K562 (cell line): Measurements from ENCODE around the gene STMP1. TPM values are rescaled to one million over a fixed set of nuclear protein-coding genes. Genes with fewer than 3 reads are reported as not detected.

Experiments used
- ATAC-seq: fragments of 200-7000 bp; cut with Tn5 transposase; 3 replicates; pipeline ENCODE4 v1.9.1; 2020; ENCODE audit warnings: moderate library complexity
- BruUV-seq: library from RNA; stranded (reverse); fragments of 400-500 nt; replicated peaks from 2 replicates; lab custom pipeline; 2021; lab: Mats Ljungman, UMichigan
- CTCF ChIA-PET: fragments of 300-600 bp; formaldehyde crosslinking; extraction: SDS; loops from one replicate; lab custom pipeline; 2021; ENCODE audit warnings: low intra/inter-chr PET ratio; lab: Yijun Ruan, JAX
- POLR2A ChIA-PET: fragments of 300-600, 350-650 bp; sonication (Branson Sonifier 250); formaldehyde crosslinking; extraction: SDS; loops from one replicate; lab custom pipeline; 2021; ENCODE audit warnings: antibody characterized with exemption, inconsistent platforms; lab: Yijun Ruan, JAX
- DNase-seq, 4 experiments: peaks; one replicate each; pipeline versions ENCODE4 v3.0.0 to v3.0.0-alpha.2; 2011 to 2018; ENCODE audit warnings: low spot score in 3 of 4, mixed read lengths in 3 of 4; ENCODE audit errors: extremely low read depth in 1 of 4
- FAIRE-seq: peaks from 2 replicates; lab custom pipeline; 2011; peaks lifted over from hg19 to GRCh38; lab: Jason Lieb, UNC
- H2AFZ ChIP-seq: 2 replicates; pipeline ENCODE4 v1.6.0; 2011; ENCODE audit warnings: low read depth, low read length, control low read depth, inconsistent platforms
- H3K27ac ChIP-seq: fragments of 200-600 bp; 3 replicates; pipeline ENCODE4 v1.8.0; 2011; ENCODE audit warnings: low read depth, mild to moderate bottlenecking, control low read depth, inconsistent platforms, low read length, moderate library complexity, mixed read lengths; ENCODE audit errors: extremely low read depth
- H3K27me3 ChIP-seq, 2 experiments: fragments of 300-600 bp in 1 of 2; 2 replicates in 1 of 2; 3 replicates in 1 of 2; pipeline versions ENCODE4 v1.6.0 to v1.8.0; 2011; ENCODE audit warnings: inconsistent platforms in 2 of 2, low read length in 2 of 2, mild to moderate bottlenecking in 1 of 2, mixed read lengths in 1 of 2, moderate library complexity in 1 of 2; ENCODE audit not compliant: control insufficient read depth in 2 of 2, insufficient read depth in 2 of 2
- H3K36me3 ChIP-seq: fragments of 300-600 bp; 3 replicates; pipeline ENCODE4 v1.8.0; 2011; ENCODE audit warnings: mild to moderate bottlenecking, low read length, inconsistent platforms; ENCODE audit not compliant: control insufficient read depth, insufficient read depth
- H3K4me1 ChIP-seq, 2 experiments: fragments of 200-600 bp in 1 of 2; replicated peaks in 1 of 2; 2 replicates in 1 of 2; 3 replicates in 1 of 2; pipeline versions ENCODE4 v1.5.1 to v1.8.0; 2011; ENCODE audit warnings: inconsistent platforms in 2 of 2, low read length in 2 of 2, mild to moderate bottlenecking in 1 of 2, mixed read lengths in 1 of 2, moderate library complexity in 1 of 2; ENCODE audit not compliant: control insufficient read depth in 2 of 2, insufficient read depth in 2 of 2
- H3K4me2 ChIP-seq: 2 replicates; pipeline ENCODE4 v1.6.1; 2011; ENCODE audit warnings: low read length, control low read depth, inconsistent platforms, mixed read lengths; ENCODE audit not compliant: insufficient read depth
- H3K4me3 ChIP-seq: fragments of 200-600 bp; sonication (generic), shearing (Covaris generic); 2 replicates; pipeline ENCODE4 v1.5.1; 2016; ENCODE audit warnings: control low read depth, inconsistent platforms
- H3K79me2 ChIP-seq: fragments of 200-600 bp; 3 replicates; pipeline ENCODE4 v1.8.0; 2011; ENCODE audit warnings: low read length, inconsistent platforms; ENCODE audit not compliant: control insufficient read depth, insufficient read depth
- H3K9ac ChIP-seq, 2 experiments: 2 replicates each; pipeline versions ENCODE4 v1.6.0 to v1.6.1; 2011; ENCODE audit warnings: low read depth in 2 of 2, low read length in 2 of 2, control low read depth in 1 of 2, inconsistent platforms in 1 of 2, mild to moderate bottlenecking in 1 of 2, mixed read lengths in 1 of 2; ENCODE audit not compliant: insufficient read depth in 1 of 2
- H3K9me1 ChIP-seq: one replicate; pipeline ENCODE4 v1.6.0; 2011; ENCODE audit warnings: inconsistent platforms, mild to moderate bottlenecking, low read length, moderate library complexity; ENCODE audit not compliant: control insufficient read depth, insufficient read depth
- H3K9me3 ChIP-seq: replicated peaks from 2 replicates; pipeline ENCODE4 v1.5.1; 2011; ENCODE audit warnings: low read depth, low read length, inconsistent platforms; ENCODE audit not compliant: control insufficient read depth, insufficient read depth
- H4K20me1 ChIP-seq: replicated peaks from 2 replicates; pipeline ENCODE4 v1.6.1; 2011; ENCODE audit warnings: low read length, inconsistent platforms, mixed read lengths; ENCODE audit not compliant: control insufficient read depth, insufficient read depth
- ARID1B ChIP-seq: fragments of 450-650 bp; IDR thresholded peaks from 2 replicates; pipeline ENCODE4 v1.6.1; 2016; ENCODE audit warnings: antibody characterized with exemption, mild to moderate bottlenecking, inconsistent platforms
- CBFA2T3 ChIP-seq: fragments of 450-650 bp; IDR thresholded peaks from 2 replicates; pipeline ENCODE4 v1.6.1; 2017
- DDX20 ChIP-seq: fragments of 450-650 bp; IDR thresholded peaks from 2 replicates; pipeline ENCODE4 v1.6.1; 2016; ENCODE audit warnings: missing genetic modification characterization, low read depth, mild to moderate bottlenecking, missing compliant biosample characterization, moderate library complexity
- ELF1 ChIP-seq: fragments of 200-800 bp; sonication (Bioruptor generic); IDR thresholded peaks from 2 replicates; pipeline ENCODE4 v1.6.1; 2016; ENCODE audit warnings: missing genetic modification characterization, missing compliant biosample characterization
- HDAC1 ChIP-seq, 2 experiments: fragments of 450-650 bp; IDR thresholded peaks; 2 replicates each; pipeline ENCODE4 v1.6.1; 2016 to 2017; ENCODE audit warnings: inconsistent platforms in 1 of 2, mild to moderate bottlenecking in 1 of 2, moderate library complexity in 1 of 2
- HDAC2 ChIP-seq: fragments of 450-650 bp; IDR thresholded peaks from 2 replicates; pipeline ENCODE4 v1.6.1; 2016; ENCODE audit warnings: mild to moderate bottlenecking
- KDM1A ChIP-seq, 2 experiments: fragments of 450-650 bp; IDR thresholded peaks; 2 replicates each; pipeline ENCODE4 v1.6.1; 2016; ENCODE audit warnings: mild to moderate bottlenecking in 2 of 2
- RCOR1 ChIP-seq, 2 experiments: IDR thresholded peaks; 2 replicates each; pipeline ENCODE4 v1.6.1; 2012; ENCODE audit warnings: low read depth in 2 of 2, low read length in 2 of 2, borderline replicate concordance in 1 of 2, improper control_type of control experiment in 1 of 2
- SIX5 ChIP-seq, 2 experiments: IDR thresholded peaks; 2 replicates each; pipeline ENCODE4 v1.6.1; 2011; ENCODE audit warnings: low read length in 2 of 2, borderline replicate concordance in 1 of 2, low read depth in 1 of 2, mild to moderate bottlenecking in 1 of 2, moderate library complexity in 1 of 2; ENCODE audit not compliant: insufficient read depth in 1 of 2
- SNIP1 ChIP-seq: fragments of 450-650 bp; IDR thresholded peaks from 2 replicates; pipeline ENCODE4 v1.7.1; 2017; ENCODE audit warnings: low read depth, mild to moderate bottlenecking
- TAL1 ChIP-seq: fragments of 450-650 bp; IDR thresholded peaks from 2 replicates; pipeline ENCODE4 v1.6.1; 2016; ENCODE audit warnings: mild to moderate bottlenecking
- TCF3 ChIP-seq: sonication (generic); formaldehyde crosslinking; IDR thresholded peaks from 2 replicates; pipeline ENCODE4 v1.4.0; 2020; ENCODE audit warnings: mild to moderate bottlenecking, missing genetic modification reagents
- TEAD4 ChIP-seq, 2 experiments: sonication (generic) in 1 of 2; formaldehyde crosslinking in 1 of 2; IDR thresholded peaks; 2 replicates each; pipeline versions ENCODE4 v1.6.1 to v1.8.0; 2012 to 2022; ENCODE audit warnings: borderline replicate concordance in 1 of 2, inconsistent platforms in 1 of 2, low read length in 1 of 2, mild to moderate bottlenecking in 1 of 2, missing genetic modification reagents in 1 of 2
- ZBTB1 ChIP-seq: sonication (generic); formaldehyde crosslinking; IDR thresholded peaks from 2 replicates; pipeline ENCODE4 v1.8.1; 2023; ENCODE audit warnings: missing genetic modification reagents, low read depth, mild to moderate bottlenecking, borderline replicate concordance
- ZNF830 ChIP-seq: fragments of 250-450 bp; sonication (Bioruptor Pico); IDR thresholded peaks from 2 replicates; pipeline ENCODE4 v1.5.0; 2021; ENCODE audit warnings: mild to moderate bottlenecking
- WGBS: fragments of 100-300 bp; shearing (Covaris generic); methylation state at CpG from one replicate; pipeline ENCODE4 v1.1.6; 2016; ENCODE audit warnings: low coverage, mixed read lengths; ENCODE audit not compliant: insufficient coverage; ENCODE audit errors: missing lambda C conversion rate; 5-methylcytosine and 5-hydroxymethylcytosine counted together
- in situ Hi-C: fragments of 300-500 bp; cut with MboI; formaldehyde crosslinking; loops from 4 replicates; pipeline ENCODE4 v1.15.0; 2018; ENCODE audit warnings: inconsistent platforms, mixed read lengths
- intact Hi-C: fragments of 100-400 bp; cut with micrococcal nuclease; formaldehyde crosslinking; loops from 2 replicates; pipeline ENCODE4 v1.14.2; 2022
- polyA plus RNA-seq, 8 experiments: library from polyadenylated mRNA; depleted of rRNA in 4 of 8; stranded (reverse) in 5 of 8; unstranded in 3 of 8; fragments of >200 nt; fragmentation: Nextera tagmentation in 2 of 8; fragmentation: Illumina TruSeq in 1 of 8; extraction: Ambion mirVana in 2 of 8; extraction: Trizol in 1 of 8; gene quantifications; 2 replicates each; pipeline versions ENCODE4 v1.2.1 to v1.2.3, GENCODE V29; 2011 to 2014; ENCODE audit warnings: inconsistent platforms in 1 of 8, missing spikeins in 1 of 8
- total RNA-seq, 7 experiments: library from RNA; depleted of rRNA in 6 of 7; stranded (reverse); fragments of >200 nt in 6 of 7; fragmentation: Illumina TruSeq in 2 of 7; extraction: Trizol in 2 of 7; gene quantifications; 2 replicates each; pipeline versions ENCODE4 v1.2.1 to v1.2.3, GENCODE V29; 2011 to 2021; ENCODE audit warnings: low replicate concordance in 1 of 7
- TF ChIP-seq, protein P1 (sequence below): sonication (generic); formaldehyde crosslinking; IDR thresholded peaks from 2 replicates; pipeline ENCODE4 v1.5.0; 2020; ENCODE audit warnings: missing genetic modification reagents
- TF ChIP-seq, protein P2 (sequence below), 2 experiments: IDR thresholded peaks; 2 replicates each; pipeline ENCODE4 v1.6.1; 2012; ENCODE audit warnings: improper control_type of control experiment in 2 of 2, low read depth in 2 of 2, low read length in 2 of 2, borderline replicate concordance in 1 of 2
- TF ChIP-seq, protein P3 (sequence below), 2 experiments: fragments of 450-650 bp in 1 of 2; sonication (generic) in 1 of 2; formaldehyde crosslinking in 1 of 2; IDR thresholded peaks in 1 of 2; conservative IDR thresholded peaks in 1 of 2; 2 replicates each; pipeline versions ENCODE4 v1.6.1 to v1.8.1; 2016 to 2023; ENCODE audit warnings: mild to moderate bottlenecking in 2 of 2, moderate library complexity in 2 of 2, inconsistent platforms in 1 of 2, missing genetic modification reagents in 1 of 2

The STMP1 gene
- total and polyA plus RNA-seq, 9 of the 15 experiments (the other 6 are each of a cell fraction or from before 2014, with no cell fraction given), result 10.6 to 249 (median 56.8) TPM

DNA sequence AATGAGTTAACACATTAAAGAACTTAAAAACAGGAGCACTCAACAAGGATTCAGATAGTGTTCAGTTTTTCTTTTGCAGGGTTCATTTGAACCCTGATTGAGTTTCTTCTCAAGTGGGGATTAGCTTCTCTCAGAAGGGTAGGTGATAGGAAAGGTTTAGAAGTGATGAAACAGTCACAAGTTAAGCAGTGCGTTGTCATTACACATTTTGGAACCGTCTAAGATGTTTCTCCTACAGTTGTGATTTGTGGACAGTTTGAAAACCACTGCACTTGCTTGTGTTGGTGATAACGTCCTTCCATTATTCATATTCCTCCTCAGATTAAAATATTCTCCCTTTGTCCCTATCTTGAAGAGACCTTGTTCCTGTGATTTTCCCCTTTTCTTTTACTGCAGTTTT is 2.7 kb downstream of the STMP1 start:
- Histone ChIP-seq H3K9me1 (peaks cover 5% of the 10 kb centered on the region), H3K36me3 (peaks cover 13% of the 10 kb centered on the region), H3K4me3 (no peak overlapping the region), H3K9ac (no peak overlapping the region), H3K27ac (no peak overlapping the region), H3K9me3 (no peaks in the 10 kb centered on the region), H3K4me2 (no peak overlapping the region), H2AFZ (no peak overlapping the region), H3K4me1 (peaks cover 19 to 20% of the 10 kb centered on the region in 2 experiments), H3K79me2 (peaks cover 76% of the 10 kb centered on the region), H4K20me1 (no peaks in the 10 kb centered on the region), H3K27me3 (no peaks in the 10 kb centered on the region)
- DNase-seq (peak in 1 of 4 experiments; percentile 28), ATAC-seq (no peak), FAIRE-seq (no peak)
- intact Hi-C loops (loop anchor here (10.0 kb wide), 1 partner anchor 1020 kb away; the partner anchor contains the start of gene BPGM), in situ Hi-C loops (no loop called here)
- CTCF ChIA-PET, result no interaction called here
- POLR2A ChIA-PET, result interaction anchor here (0.7 to 4.7 kb wide), 3 partner anchors 8 to 284 kb away, joined by 3 to 71 read pairs (median 3); no protein-coding TSS in a partner anchor
- 21% methylated on average over 3 of the region's 3 CpGs for WGBS
- BruUV-seq, result no TSS peak
- peak; percentile 41 for TF ChIP-seq ARID1B
- peak; percentile 44 for TF ChIP-seq CBFA2T3
- TF ChIP-seq TAL1, result peak; percentile 46; the same call in 1 of the 2 replicates
- TF ChIP-seq RCOR1 (IDR thresholded peaks at IDR 0.05; ENCODE audit: borderline replicate concordance in 1 of 2, low read depth in 2 of 2, low read length in 2 of 2), result peak in 1 of 2 experiments; percentile 93; a peak in 2 of 4 replicates
- TF ChIP-seq HDAC2, result peak; percentile 88
- TF ChIP-seq SIX5 (IDR thresholded peaks at IDR 0.05; ENCODE audit: borderline replicate concordance in 1 of 2, insufficient read depth in 1 of 2, low read depth in 1 of 2, low read length in 2 of 2), result 0 out of 4 replicates have a peak, but pooled peaks of 1 of the 2 experiments have one; percentile 0
- peak; percentile 51 for TF ChIP-seq TCF3 (CRISPR knock-in tag)
- TF ChIP-seq, protein P1, sequence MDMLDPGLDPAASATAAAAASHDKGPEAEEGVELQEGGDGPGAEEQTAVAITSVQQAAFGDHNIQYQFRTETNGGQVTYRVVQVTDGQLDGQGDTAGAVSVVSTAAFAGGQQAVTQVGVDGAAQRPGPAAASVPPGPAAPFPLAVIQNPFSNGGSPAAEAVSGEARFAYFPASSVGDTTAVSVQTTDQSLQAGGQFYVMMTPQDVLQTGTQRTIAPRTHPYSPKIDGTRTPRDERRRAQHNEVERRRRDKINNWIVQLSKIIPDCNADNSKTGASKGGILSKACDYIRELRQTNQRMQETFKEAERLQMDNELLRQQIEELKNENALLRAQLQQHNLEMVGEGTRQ (CRISPR knock-in tag), result no peak
- TF ChIP-seq ZNF830 (CRISPR knock-in tag), result no peak
- TF ChIP-seq, protein P2, sequence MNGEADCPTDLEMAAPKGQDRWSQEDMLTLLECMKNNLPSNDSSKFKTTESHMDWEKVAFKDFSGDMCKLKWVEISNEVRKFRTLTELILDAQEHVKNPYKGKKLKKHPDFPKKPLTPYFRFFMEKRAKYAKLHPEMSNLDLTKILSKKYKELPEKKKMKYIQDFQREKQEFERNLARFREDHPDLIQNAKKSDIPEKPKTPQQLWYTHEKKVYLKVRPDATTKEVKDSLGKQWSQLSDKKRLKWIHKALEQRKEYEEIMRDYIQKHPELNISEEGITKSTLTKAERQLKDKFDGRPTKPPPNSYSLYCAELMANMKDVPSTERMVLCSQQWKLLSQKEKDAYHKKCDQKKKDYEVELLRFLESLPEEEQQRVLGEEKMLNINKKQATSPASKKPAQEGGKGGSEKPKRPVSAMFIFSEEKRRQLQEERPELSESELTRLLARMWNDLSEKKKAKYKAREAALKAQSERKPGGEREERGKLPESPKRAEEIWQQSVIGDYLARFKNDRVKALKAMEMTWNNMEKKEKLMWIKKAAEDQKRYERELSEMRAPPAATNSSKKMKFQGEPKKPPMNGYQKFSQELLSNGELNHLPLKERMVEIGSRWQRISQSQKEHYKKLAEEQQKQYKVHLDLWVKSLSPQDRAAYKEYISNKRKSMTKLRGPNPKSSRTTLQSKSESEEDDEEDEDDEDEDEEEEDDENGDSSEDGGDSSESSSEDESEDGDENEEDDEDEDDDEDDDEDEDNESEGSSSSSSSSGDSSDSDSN (IDR thresholded peaks at IDR 0.05; ENCODE audit: borderline replicate concordance in 1 of 2, low read depth in 2 of 2, low read length in 2 of 2), result no peak
- peak; percentile 85 to 87 for TF ChIP-seq KDM1A (IDR thresholded peaks at IDR 0.05)
- TF ChIP-seq DDX20 (tag), result no peak
- TF ChIP-seq, protein P3, sequence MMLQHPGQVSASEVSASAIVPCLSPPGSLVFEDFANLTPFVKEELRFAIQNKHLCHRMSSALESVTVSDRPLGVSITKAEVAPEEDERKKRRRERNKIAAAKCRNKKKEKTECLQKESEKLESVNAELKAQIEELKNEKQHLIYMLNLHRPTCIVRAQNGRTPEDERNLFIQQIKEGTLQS (IDR thresholded peaks at IDR 0.05), result peak; percentile 46; the same call in 1 of the 2 replicates
- TF ChIP-seq, protein P3 (CRISPR knock-in tag; conservative IDR thresholded peaks at IDR 0.05), result no peak
- 0 out of 2 replicates have a peak, but pooled peaks have one; percentile 28 for TF ChIP-seq ELF1 (tag)
- no peak for TF ChIP-seq ZBTB1 (CRISPR knock-in tag)
- peak in 1 of 2 experiments; percentile 50; a peak in 2 of 4 replicates for TF ChIP-seq HDAC1 (IDR thresholded peaks at IDR 0.05)
- no peak for TF ChIP-seq SNIP1
- peak; percentile 57; the same call in 1 of the 2 replicates for TF ChIP-seq TEAD4 (IDR thresholded peaks at IDR 0.05; ENCODE audit: low read length)
- no peak for TF ChIP-seq TEAD4 (CRISPR knock-in tag; IDR thresholded peaks at IDR 0.05; ENCODE audit: borderline replicate concordance)
